HG03139 (cell line): ENCODE measurements around the gene FAM20C.
"Not testable (repeated sequence)": the region's sequence is repeated elsewhere in the genome, so short reads cannot be mapped to it uniquely, and the experiment has no call there.

Source experiments
- ATAC-seq: cut with Tn5 transposase; IDR thresholded peaks from one replicate; pipeline ENCODE4 v1.9.1; 2021; ENCODE audit not compliant: unreplicated experiment

The FAM20C gene

DNA sequence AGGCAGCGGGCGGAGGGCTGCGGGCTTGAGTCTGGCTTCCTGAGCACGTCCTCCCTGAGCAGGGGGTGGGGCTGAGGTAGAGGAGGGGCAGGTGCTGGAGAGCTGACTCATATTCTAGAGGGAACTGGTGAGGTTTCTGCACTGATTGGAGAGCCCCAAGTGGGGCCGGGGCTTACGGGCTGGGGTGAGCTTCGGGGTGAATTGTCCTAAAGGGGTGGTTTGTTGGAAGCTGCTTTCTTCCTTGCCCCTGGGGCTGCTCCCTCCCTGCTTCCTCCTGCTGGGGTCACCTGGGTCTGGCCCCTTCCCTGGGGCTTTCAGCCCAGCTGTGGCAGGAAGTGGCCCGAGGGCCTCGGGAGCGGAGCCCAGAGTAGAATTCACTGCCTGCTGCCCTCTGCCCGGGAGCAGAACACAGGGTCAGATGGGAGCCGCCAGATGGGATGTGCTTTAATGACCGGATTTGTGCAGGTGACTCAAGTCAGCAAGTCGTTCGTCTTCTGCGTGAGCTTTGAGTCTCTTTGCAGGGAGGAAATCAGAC is 48.6 kb downstream of the FAM20C start:
- ATAC-seq, result no peak

DNA sequence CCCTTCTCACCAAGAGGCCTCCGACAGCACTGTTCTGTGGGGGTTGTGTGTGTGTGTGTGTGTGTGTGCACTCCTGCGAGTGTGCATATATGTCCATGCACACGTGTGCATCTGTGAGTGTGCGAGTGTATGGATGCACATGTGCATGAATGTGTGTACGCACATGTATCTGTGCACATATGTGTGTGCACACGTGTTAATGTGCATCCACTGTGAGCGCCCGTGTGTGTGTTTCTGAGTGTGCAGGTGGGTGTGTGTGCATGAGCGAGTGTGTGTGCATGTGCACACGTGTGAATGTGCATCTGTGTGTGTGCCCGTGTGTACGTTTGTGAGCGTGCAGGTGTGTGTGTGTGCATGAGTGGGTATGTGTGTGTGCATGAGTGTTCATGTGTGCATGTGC is 49.1 kb downstream of the FAM20C start:
- no peak for ATAC-seq

DNA sequence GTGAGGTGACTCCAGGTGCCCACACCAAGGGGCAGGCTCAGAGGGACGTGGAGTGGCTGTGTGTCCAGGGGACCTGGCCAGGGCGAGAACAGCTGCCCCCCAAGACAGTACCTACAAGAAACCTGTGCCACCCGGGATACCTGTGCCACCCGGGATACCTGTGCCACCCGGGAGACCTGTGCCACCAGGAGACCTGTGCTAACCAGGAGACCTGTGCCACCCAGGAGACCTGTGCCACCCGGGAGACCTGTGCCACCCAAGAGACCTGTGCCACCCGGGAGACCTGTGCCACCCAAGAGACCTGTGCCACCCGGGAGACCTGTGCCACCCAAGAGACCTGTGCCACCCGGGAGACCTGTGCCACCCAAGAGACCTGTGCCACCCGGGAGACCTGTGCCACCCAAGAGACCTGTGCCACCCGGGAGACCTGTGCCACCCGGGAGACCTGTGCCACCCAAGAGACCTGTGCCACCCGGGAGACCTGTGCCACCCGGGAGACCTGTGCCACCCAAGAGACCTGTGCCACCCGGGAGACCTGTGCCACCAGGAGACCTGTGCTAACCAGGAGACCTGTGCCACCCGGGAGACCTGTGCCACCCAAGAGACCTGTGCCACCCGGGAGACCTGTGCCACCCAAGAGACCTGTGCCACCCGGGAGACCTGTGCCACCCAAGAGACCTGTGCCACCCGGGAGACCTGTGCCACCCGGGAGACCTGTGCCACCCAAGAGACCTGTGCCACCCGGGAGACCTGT is 50.6 kb downstream of the FAM20C start:
- ATAC-seq, result not testable (repeated sequence)

DNA sequence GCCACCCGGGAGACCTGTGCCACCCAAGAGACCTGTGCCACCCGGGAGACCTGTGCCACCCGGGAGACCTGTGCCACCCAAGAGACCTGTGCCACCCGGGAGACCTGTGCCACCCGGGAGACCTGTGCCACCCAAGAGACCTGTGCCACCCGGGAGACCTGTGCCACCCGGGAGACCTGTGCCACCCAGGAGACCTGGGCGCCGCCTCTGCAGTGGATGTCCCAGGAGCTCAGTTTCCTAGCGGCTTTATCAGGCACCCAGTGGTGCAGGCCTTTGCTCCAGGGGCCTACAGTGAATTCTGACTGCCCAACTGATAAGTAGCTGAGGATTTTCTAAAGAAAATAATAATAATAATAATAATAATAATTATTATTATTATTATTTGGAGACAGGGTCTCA is 51.2 kb downstream of the FAM20C start:
- ATAC-seq, result not testable (repeated sequence)

DNA sequence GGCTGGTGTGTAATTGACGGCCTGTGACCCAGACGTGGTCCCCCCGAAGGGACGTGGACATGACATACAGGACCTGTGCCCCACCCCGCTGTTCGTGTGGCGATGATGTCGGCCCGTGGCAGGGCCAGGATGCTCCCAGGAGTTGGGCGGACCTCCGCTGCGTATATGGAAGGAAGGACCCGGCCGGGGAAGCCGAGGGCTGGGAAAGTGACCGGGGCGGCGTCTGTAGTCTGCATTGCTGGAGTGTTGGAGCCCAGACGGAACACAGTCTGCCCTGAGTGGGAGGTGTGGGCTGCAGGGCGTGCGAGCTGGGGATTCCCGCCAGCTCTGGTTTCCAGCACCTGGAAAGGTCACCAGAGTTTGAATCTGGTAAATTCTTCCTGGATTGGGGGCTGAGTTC is 52.6 kb downstream of the FAM20C start:
- no peak for ATAC-seq

DNA sequence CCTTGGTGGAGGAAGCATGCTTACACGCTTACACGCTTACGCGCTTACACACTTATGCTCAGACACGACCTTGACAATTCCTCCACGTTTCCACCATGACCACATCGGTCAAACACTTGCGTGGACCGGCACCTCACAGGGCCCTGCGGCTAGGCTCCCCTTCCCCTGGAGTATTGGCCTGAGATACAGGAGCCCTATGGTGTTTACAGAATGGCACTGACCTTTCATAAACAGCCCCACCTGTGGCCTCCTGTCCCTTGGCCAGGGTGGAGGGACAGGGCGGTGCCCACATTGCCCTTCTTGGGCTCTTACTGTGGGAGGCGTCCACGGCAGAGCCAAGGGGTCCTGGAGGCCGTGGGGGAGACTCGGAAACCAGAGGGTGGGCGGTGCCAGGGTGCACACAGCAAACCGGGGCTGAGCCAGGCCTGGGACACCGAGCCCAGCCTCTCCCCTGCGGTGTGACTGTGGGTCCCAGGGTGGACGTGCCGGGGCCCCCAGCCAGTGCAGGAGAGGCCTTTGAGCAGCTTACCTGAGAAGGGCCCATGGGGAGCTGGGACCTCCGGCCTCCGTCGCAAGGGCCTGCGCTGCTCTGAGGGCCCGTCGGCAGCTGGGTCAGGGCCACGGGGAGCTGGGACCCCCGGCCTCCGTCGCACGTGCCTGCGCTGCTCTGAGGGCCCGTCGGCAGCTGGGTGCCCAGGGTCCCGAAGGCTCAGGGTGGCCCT is 53.4 kb downstream of the FAM20C start:
- ATAC-seq, result no peak

DNA sequence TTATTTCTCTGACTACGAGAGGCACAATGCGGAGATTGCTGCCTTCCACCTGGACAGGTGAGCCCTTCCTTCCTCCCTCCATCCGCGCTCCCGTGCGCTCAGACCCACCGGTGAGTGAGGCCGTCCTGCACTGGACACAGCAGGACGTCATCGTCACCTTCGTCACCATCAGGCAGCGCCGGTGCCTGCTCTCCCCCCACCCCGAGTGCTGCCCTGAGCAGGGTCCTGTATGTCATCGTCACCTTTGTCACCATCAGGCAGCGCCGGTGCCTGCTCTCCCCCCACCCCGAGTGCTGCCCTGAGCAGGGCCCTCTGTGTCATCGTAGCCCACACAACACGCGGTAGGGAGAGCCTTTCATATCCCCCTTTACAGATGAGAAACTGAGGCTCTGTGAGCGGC is 54.1 kb downstream of the FAM20C start:
- ATAC-seq, result no peak

DNA sequence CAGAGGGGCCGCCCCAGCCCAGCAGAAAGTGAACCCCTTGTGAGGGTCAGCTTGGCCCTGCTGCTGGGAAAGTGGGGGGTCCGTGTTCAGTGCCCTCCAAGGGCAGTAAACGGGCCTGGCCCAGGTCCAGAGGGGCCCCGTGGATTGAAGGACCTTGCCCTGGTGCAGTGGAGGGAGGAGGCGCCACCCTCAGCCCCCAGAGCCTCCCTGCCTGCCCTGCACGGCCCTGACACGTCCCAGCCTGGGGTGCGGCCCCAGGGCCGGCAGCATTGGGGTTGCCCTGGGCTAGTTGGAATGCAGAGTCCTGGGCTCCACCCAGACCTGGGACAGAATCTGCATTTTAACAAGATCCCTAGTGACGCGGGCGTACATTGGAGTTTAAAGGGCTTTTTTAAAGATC is 54.8 kb downstream of the FAM20C start:
- no peak for ATAC-seq

DNA sequence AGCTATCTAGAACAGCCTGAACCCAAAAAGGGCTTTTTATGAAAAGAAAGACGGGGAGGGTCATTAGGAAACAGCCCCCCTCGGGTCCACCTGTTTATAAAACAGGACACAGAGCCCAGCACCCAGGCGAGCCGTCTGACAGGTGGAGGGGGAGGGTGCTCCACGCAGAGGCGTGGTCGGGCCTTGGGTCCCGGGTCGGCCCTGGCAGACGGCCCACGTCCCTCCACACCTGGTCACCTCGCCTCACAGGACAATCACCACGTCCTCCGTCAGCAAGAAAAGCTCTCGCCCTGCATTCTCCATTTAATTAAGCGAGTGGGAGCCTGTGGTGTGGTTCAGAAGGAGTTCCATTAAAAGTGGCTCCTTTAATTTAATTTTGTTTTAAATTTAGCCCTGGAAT is 55.3 kb downstream of the FAM20C start:
- no peak for ATAC-seq

DNA sequence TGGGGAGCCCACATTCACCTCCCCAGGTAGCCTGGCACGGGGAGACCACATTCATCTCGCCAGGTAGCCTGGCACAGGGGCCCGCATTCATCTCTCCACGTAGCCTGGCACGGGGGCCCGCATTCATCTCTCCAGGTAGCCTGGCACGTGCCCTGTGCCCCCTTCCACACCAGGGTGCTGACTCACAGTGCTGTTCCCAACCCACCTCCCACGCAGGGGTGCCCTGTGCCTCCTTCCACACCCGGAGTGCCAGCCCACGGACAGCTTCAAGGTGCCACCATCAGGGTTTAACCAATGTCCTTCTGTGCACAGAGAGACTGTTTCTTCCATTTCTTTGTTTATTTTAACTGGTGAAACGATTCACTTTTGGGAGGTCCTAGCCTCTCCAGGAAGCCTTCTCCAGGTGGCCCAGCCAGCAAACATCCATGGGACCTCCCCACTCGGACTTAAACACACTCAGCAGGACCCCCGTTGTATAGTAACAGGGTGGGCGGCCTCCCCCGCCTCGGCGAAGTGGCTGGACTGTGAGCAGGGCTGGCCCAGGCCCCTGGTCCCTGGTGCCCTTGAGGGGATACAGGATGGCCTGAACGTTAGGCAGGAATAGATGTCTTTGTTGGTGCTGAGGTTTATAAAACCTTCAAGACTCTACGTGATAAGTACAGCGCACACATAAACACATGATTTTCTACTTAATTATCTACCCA is 56.5 kb downstream of the FAM20C start:
- ATAC-seq, result no peak

DNA sequence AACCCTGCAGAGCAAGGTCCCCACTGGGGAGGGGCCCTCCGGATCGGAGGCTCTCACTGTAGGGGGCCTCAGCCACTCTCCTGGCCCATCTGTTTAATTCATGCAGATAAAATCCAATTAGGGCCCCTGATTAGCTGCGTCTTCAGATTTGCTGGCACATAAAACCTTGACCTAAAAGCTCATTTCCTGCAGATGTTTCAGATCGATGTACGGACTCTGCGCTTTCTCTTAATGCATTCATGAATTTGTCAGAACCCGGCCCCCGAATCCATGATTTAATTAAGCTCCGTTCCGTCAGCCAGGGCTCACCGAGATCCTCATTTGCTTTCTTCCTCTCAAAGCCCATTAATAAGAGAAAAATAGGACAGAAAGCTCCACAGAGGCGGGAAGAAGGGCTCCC is 57.6 kb downstream of the FAM20C start:
- no peak for ATAC-seq

DNA sequence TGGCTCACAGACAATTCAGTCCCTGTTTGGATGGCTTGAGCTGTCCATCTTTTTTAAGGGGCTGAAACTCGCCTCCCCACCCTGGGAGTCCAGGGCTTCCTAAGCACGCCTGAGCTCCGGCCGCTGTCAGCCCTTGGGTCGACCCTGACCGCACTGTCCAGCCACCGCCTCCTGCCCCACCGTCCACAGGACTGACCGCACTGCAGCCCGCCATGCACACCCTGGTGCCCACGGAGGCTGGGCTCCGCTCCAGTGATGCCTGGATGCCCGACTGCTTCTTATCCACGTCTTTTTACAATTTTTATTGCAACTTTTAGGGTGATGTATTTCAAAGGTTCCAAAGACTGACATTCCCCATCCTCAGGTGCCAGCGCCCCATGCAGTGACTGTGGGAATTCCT is 58.2 kb downstream of the FAM20C start:
- no peak for ATAC-seq

DNA sequence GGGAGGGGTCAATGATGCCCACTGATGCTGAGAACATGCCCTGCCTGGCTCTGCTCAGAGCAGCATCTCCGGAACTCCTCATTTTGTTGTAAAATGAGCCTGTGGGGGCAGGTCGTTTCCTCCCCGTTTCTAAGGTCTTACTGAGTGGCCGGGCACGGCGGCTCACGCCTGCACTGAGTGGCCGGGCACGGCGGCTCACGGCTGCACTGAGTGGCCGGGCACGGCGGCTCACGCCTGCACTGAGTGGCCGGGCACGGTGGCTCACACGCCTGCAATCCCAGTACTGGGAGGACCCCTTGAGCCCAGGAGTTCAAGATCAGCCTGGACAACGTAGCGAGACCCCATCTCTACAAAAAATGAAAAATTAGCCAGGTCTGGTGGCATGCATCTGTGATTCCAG is 58.6 kb downstream of the FAM20C start:
- ATAC-seq, result no peak

DNA sequence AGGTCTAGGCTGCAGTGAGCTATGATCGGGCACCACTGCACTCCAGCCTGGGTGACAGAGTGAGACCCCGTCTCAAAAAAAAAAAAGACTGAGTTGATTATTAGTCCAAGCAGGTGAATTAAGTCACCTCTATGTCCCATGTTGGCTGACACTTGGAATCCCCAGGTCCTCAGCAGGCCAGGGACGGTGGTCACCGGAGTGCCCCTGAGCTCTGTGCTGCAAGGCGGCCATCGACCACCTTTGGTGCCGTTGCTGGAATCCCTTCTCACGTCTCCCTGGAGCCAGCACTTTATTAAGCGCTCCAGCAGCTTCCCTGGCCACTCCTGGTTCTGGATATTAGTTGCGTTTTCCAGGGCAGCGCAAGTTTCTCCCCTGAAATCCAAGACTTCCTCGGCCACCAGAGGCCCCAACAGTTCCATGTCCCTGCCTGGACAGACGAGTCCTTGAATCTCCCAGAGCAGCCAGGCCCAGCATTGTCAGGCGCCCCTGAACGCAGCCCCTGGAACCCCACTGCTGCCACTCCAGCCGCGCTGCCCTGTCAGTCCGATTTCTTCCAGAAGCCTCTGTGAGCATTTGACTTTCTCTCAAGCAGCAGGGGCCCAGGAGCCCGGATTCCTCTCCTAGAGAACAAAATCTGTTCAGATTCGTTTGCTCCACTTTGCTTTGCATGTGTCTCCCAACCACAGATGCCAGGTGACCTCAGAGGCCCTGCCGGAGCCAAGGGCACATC is 59.2 kb downstream of the FAM20C start:
- no peak for ATAC-seq

DNA sequence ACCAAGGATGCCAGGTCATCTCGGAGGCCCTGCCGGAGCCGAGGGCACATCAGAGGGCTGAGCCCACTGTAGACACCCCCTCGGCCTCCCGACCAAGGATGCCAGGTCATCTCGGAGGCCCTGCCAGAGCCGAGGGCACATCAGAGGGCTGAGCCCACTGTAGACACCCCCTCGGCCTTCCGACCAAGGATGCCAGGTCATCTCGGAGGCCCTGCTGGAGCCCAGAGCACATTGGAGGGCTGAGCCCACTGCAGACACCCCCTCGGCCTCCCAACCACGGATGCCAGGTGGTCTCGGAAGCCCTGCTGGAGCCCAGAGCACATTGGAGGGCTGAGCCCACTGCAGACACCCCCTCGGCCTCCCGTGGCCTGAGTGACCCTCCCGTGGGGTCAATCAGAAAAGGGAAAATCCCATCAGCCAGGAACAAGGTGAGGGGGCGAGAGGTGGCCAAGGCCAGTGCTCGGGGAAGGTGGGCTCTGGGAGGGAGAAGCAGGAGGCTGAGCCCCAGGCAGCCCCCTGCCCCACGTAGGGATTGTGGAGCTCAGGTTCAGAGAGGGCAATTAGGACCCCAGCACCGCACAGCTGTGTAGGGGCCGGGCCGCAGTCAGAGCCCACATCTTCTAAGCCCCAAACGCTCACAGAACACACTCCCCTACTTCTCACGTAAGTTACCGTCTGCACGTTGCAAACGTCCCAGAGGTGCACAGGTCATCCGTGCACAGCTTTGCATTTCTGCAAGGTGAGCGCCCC is 60.0 kb downstream of the FAM20C start:
- ATAC-seq, result no peak

DNA sequence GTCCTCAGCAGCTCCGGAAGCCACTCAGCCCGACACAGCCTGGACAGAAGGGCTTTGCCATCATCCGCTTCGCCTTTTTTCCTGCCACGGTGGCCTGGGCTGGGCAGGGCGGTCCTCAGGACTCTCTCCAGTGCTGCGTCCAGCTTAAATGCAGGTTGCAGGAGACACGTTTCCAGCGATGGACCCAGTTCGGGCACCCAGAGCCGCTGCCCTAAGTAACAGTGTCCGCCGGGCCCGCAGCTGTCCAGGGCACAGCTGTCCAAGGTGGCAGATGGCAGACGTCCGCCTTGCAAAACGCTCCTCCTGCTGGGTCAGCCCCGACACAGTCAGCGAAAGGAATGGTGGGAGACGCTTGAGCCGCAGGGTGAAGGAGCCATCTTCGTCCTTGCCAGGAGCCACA is 60.6 kb downstream of the FAM20C start:
- ATAC-seq, result no peak

DNA sequence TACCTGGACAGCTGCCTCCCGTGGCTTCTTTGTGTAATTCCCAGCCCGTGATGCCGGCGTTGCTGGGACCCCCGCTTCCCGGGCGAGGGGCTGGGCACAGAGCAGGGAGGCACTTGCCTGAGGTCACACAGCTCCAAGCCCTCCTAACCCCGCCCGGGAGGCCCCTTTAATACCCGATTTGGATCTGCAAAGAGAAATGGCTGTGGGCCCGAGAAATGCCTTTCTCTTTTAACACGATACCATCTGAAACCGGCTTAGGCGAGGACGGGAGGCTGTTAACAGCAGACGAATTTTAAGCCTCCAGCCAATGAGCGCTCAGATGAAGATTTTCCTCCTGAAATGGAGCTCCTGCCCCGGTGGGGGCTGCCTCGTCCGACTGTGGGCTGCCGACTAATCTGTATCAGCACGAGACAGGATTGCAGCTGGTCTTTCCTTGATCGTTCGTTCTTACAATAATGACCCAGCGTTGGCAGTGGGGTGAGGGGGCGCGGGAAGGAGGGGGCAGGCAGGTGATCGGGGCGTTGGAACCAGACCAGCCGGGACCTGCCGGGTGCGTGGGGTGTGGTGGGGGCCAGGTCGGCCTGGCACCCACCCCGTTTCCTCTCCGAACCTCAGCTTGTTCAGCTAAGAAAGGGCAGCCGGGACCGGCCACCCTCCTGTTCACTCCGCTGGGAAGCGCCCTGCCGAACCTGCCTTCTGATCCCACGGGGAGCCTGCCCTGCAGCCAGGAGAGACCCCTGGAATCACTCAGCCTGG is 61.4 kb downstream of the FAM20C start:
- ATAC-seq, result no peak

DNA sequence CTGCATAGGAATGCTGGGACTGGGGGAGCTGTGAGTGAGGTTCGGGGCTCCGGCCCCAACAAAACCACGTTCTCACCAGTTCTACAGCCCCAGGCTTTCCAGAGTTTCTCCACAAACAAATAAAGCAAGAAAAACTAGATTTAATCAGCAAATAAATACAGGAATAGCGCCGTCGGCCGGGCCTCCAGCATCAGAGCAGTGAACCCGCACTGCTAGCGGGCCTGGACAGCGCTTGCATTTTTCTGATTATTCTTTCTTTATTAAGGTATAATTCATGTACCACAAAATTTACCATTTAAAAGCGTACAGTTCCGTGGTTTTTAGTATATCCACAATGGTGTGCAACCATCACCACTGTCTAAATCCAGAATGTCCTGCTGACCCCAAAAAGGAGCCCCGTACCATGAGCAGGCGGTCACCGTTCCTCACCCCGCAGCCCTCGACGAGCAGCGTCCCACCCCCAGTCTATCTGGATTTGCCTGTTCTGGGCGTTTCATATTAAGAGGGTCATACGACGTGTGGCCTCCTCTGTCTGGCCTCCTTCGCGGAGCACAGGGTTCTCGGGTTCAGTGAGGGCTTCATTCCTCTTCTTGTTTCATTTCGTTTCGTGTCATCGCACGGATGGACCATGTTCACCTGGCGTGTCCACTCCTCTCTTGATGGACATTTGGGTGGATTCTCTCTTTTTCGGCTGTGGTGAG is 62.1 kb downstream of the FAM20C start:
- no peak for ATAC-seq

DNA sequence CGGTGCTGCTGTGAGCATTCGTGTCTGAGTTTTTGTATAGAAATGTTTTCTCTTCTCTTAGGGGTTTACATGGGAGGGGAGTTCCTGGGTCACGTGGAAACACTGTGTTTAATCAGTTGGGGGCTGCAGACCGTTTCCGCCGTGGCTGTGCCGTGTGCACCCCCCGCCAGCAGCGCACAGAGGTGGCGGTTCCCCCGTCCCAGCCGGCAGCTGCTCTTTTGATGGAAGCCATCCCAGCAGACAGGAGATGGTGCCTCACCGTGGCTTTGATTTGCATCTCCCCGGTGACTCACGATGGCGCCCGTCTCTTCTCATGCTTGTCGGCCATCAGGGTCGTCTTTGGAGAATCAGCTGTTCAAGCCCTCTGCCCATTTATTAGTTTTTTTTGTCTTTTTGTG is 62.7 kb downstream of the FAM20C start:
- no peak for ATAC-seq
